Thyroid gland (tissue), 4 donors: ENCODE data around the gene KRT5. TPM values are rescaled to one million over a fixed set of nuclear protein-coding genes. Genes with fewer than 3 reads are reported as not detected.

ENCODE experiments used
- DNase-seq, 2 donors: peaks; one replicate each; pipeline ENCODE4 v3.0.0-alpha.2; 2019
- H3K27ac ChIP-seq, 3 donors: fragments of 200-600 bp; sonication (generic); 1 replicate in 2 of 3; 2 replicates in 1 of 3; pipeline ENCODE4 v1.5.1; 2016 to 2019; ENCODE audit warnings: mild to moderate bottlenecking in 1 of 3, moderate library complexity in 1 of 3
- H3K27me3 ChIP-seq: fragments of 200-600 bp; sonication (generic); one replicate; pipeline ENCODE4 v1.5.1; 2019
- H3K36me3 ChIP-seq, 2 donors: fragments of 200-600 bp; sonication (generic); one replicate each; pipeline ENCODE4 v1.5.1; 2016 to 2019
- H3K4me1 ChIP-seq, 2 donors: fragments of 200-600 bp; sonication (generic); one replicate each; pipeline ENCODE4 v1.5.1; 2017 to 2019
- H3K4me3 ChIP-seq, 3 donors: fragments of 200-600 bp; sonication (generic); replicated peaks in 1 of 3; 1 replicate in 2 of 3; 2 replicates in 1 of 3; pipeline ENCODE4 v1.5.1; 2016; ENCODE audit warnings: mild to moderate bottlenecking in 1 of 3
- H3K9me3 ChIP-seq: fragments of 200-600 bp; sonication (generic); one replicate; pipeline ENCODE4 v1.5.1; 2017
- POLR2A ChIP-seq, 2 donors: fragments of 450-650 bp; IDR thresholded peaks; one replicate each; pipeline ENCODE4 v1.6.1; 2017; ENCODE audit warnings: antibody characterized with exemption in 2 of 2, mild to moderate bottlenecking in 2 of 2, moderate library complexity in 1 of 2
- WGBS, 2 donors: methylation state at CpG; one replicate each; pipeline ENCODE4 v1.1.5; 2017; 5-methylcytosine and 5-hydroxymethylcytosine counted together
- intact Hi-C: fragments of 100-400 bp; cut with DNase I; formaldehyde crosslinking; loops from one replicate; pipeline ENCODE4 v1.15.1; 2023
- total RNA-seq, 4 donors: library from RNA; depleted of rRNA; stranded (reverse); fragments of >200 nt; gene quantifications; one replicate each; pipeline ENCODE4 v1.2.3, GENCODE V29; 2016
- TF ChIP-seq, protein P1 (sequence below), 6 experiments: fragments of 200-600 bp in 3 of 6; fragments of 450-650 bp in 3 of 6; sonication (generic) in 3 of 6; IDR thresholded peaks; one replicate each; pipeline ENCODE4 v1.5.1; 2016 to 2019; ENCODE audit warnings: antibody characterized with exemption in 6 of 6, mild to moderate bottlenecking in 2 of 6, inconsistent platforms in 1 of 6, moderate library complexity in 1 of 6

The KRT5 gene
- total RNA-seq, 4 donors from 2014 or later, result 1.4 TPM; not detected in 3

DNA sequence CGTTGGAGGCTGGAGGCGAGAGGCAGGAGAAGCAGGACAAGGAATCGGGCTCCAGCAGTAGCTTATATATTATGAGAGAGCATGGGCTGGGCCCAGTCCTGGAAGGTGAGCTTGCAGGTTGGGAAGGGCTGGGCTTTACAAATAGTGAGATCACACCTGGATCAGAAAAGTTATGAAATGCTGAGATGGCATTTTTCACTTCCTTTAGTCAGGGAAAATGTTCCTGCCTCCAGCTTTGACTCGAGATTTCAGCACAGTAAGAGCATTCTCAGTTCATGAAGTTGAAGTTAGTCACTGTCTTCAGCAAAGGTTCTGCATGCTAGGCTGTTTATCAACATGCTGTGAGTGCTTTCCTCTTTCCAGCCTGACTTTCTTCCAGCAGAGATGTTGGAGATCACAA is 46.4 kb downstream of the KRT5 start, which contains the start of gene KRT6C:
Gene KRT6C (minus strand): TSS at position 38 of the 400 bp plus-strand sequence. CDS start 68 bp downstream, outside the sequence.
- no peaks in the 10 kb centered on the region for H3K4me1 ChIP-seq
- no peak within 1 kb of the TSS for H3K27ac ChIP-seq
- intact Hi-C loops, result no loop called here
- no peaks in the 10 kb centered on the region for H3K9me3 ChIP-seq
- no peak within 1 kb of the TSS for H3K4me3 ChIP-seq
- H3K36me3 ChIP-seq, result no peaks in the 10 kb centered on the region
- 81 to 89% methylated on average over 4 of the region's 4 CpGs for WGBS, 2 donors
- no peaks in the 10 kb centered on the region for H3K27me3 ChIP-seq
- no peak for DNase-seq
- TF ChIP-seq, protein P1, sequence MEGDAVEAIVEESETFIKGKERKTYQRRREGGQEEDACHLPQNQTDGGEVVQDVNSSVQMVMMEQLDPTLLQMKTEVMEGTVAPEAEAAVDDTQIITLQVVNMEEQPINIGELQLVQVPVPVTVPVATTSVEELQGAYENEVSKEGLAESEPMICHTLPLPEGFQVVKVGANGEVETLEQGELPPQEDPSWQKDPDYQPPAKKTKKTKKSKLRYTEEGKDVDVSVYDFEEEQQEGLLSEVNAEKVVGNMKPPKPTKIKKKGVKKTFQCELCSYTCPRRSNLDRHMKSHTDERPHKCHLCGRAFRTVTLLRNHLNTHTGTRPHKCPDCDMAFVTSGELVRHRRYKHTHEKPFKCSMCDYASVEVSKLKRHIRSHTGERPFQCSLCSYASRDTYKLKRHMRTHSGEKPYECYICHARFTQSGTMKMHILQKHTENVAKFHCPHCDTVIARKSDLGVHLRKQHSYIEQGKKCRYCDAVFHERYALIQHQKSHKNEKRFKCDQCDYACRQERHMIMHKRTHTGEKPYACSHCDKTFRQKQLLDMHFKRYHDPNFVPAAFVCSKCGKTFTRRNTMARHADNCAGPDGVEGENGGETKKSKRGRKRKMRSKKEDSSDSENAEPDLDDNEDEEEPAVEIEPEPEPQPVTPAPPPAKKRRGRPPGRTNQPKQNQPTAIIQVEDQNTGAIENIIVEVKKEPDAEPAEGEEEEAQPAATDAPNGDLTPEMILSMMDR (IDR thresholded peaks at IDR 0.05), result no peak
- TF ChIP-seq POLR2A (IDR thresholded peaks at IDR 0.05), result no peak

DNA sequence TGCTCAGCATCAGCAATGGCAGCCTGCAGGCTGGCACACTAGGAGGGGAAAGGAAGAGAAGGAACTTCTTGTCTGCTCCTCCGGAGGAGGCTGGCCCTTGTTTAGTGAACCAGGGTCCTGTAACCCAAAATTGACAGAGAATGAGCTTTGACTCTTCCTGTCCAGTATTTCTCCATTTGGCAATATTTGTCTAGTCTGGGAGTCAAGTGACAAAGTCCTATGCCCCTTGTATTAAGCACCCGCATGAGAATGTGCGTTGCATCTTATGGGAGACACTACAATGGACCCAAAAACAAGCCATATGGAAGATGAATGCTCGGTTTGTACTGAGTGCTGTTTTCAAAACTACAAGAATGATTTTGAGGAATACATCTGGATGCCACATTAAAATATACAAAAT is 50.3 kb downstream of the KRT5 start:
- WGBS, 2 donors, result 84 to 87% methylated on average over 4 of the region's 4 CpGs
- H3K4me3 ChIP-seq, result no peak overlapping the region
- intact Hi-C loops, result no loop called here
- DNase-seq, result no peak
- H3K36me3 ChIP-seq, result no peaks in the 10 kb centered on the region
- H3K27ac ChIP-seq, result no peak overlapping the region
- H3K4me1 ChIP-seq, result no peaks in the 10 kb centered on the region
- no peaks in the 10 kb centered on the region for H3K9me3 ChIP-seq
- H3K27me3 ChIP-seq, result no peaks in the 10 kb centered on the region
- TF ChIP-seq, protein P1 (IDR thresholded peaks at IDR 0.05), result no peak
- no peak for TF ChIP-seq POLR2A (IDR thresholded peaks at IDR 0.05)

DNA sequence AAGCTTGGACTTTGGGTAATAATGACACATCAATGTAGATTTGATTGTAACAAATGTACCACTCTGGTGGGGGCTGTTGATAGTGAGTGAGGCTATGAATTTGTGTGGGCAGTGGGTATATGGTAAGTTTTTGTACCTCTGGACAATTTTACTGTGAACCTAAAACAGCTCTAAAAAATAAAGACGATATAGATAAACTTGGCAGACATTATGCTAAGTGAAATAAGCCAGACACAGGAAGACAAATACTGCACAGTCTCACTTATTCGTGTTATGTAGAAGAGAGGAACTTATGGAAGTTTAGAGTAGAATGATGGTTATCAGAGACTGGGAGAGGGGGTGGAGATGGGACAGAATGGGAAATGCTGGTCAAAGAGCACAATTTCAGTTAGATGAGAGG is 55.3 kb downstream of the KRT5 start:
- 61% methylated on average over 2 of the region's 2 CpGs for WGBS, 2 donors
- TF ChIP-seq POLR2A (IDR thresholded peaks at IDR 0.05), result no peak
- TF ChIP-seq, protein P1 (IDR thresholded peaks at IDR 0.05), result no peak
- H3K4me3 ChIP-seq, result no peak overlapping the region
- DNase-seq, result no peak
- H3K9me3 ChIP-seq, result no peaks in the 10 kb centered on the region
- no peaks in the 10 kb centered on the region for H3K27me3 ChIP-seq
- H3K27ac ChIP-seq, result no peak overlapping the region
- intact Hi-C loops, result no loop called here
- no peaks in the 10 kb centered on the region for H3K4me1 ChIP-seq
- H3K36me3 ChIP-seq, result no peaks in the 10 kb centered on the region

Other genes starting within 250 kb of the KRT5 start
- 1 to 10 TPM in 1 of 4 donors, under 1 TPM in 3; 0.13 to 1.1 (median 0.42) TPM for gene KRT86, start 245.7 kb downstream of the KRT5 start, total RNA-seq
- gene KRT81, start 228.9 kb downstream of the KRT5 start, total RNA-seq, result under 1 TPM in 2 of 4 donors, not detected in 2; 0.11 to 0.71 TPM
- under 1 TPM in 3 of 4 donors, not detected in 1; 0.22 to 0.46 (median 0.40) TPM for gene KRT83, start 199.0 kb downstream of the KRT5 start, total RNA-seq
- not detected for gene KRT85, start 152.9 kb downstream of the KRT5 start, total RNA-seq
- not detected for gene KRT84, start 134.7 kb downstream of the KRT5 start, total RNA-seq
- gene KRT82, start 114.1 kb downstream of the KRT5 start, total RNA-seq, result not detected
- gene KRT75, start 86.0 kb downstream of the KRT5 start, total RNA-seq, result not detected
- not detected for gene KRT6B, start 68.2 kb downstream of the KRT5 start, total RNA-seq
- gene KRT6C, start 46.6 kb downstream of the KRT5 start, total RNA-seq, result not detected
- under 1 TPM in 1 of 4 donors, not detected in 3; 0.27 TPM for gene KRT6A, start 27.1 kb downstream of the KRT5 start, total RNA-seq
- gene KRT71, start 32.8 kb upstream of the KRT5 start, total RNA-seq, result not detected
- gene KRT74, start 53.4 kb upstream of the KRT5 start, total RNA-seq, result not detected
- not detected for gene KRT72, start 81.1 kb upstream of the KRT5 start, total RNA-seq
- gene KRT73, start 98.2 kb upstream of the KRT5 start, total RNA-seq, result not detected
- 1 to 10 TPM in 1 of 4 donors, not detected in 3; 1.3 TPM for gene KRT2, start 131.8 kb upstream of the KRT5 start, total RNA-seq
- gene KRT1, start 160.0 kb upstream of the KRT5 start, total RNA-seq, result 1 to 10 TPM in 1 of 4 donors, not detected in 3; 2.8 TPM
- not detected for gene KRT77, start 183.1 kb upstream of the KRT5 start, total RNA-seq